ENCODE data around the gene CLDN15.
A peak's percentile ranks its signal among the peaks of the same experiment; 100 is the strongest.

The CLDN15 gene

DNA sequence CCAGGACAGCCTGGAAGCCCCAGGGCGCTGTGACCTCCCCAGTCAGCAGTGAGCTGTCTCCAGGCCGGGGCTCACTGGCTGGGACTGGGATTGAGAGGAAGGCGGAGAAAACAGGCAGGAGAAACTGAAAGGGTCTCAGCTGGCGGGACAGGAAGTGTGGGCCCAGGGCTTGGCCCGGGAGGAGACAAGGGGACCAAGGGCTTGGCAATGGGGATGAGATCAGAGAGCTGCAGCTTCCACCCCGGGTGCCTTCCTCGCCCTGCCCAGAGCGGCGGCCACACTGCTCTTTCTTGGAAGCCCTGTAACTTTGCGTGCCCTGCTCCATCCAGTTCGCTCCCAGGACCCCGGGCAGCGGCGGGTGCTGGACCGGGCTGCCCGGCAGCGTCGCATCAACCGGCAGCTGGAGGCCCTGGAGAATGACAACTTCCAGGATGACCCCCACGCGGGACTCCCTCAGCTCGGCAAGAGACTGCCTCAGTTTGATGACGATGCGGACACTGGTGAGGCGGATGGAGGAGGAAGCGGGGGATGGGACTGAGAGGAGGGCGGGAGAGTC is 15.2 kb downstream of the CLDN15 start:
- Histone ChIP-seq H3K4me1 (ENCODE audit: control insufficient read depth, insufficient read depth, low read length) (peaks cover 5% of the 10 kb centered on the region), H3K4me3 (ENCODE audit: insufficient read depth, low read depth, low read length) (no peak overlapping the region), H3K27me3 (ENCODE audit: control insufficient read depth, insufficient read depth, low read length, poor library complexity, severe bottlenecking) (no peaks in the 10 kb centered on the region), H3K36me3 (ENCODE audit: control insufficient read depth, insufficient read depth, low read length) (peaks cover 7% of the 10 kb centered on the region), H3K9me3 (ENCODE audit: control insufficient read depth, low read length) (no peaks in the 10 kb centered on the region), H3K27ac (ENCODE audit: insufficient read depth, low read depth, low read length, poor library complexity, severe bottlenecking) (no peak overlapping the region)
- 90 to 91% methylated on average over 27 of the region's 27 CpGs for WGBS, 2 experiments

DNA sequence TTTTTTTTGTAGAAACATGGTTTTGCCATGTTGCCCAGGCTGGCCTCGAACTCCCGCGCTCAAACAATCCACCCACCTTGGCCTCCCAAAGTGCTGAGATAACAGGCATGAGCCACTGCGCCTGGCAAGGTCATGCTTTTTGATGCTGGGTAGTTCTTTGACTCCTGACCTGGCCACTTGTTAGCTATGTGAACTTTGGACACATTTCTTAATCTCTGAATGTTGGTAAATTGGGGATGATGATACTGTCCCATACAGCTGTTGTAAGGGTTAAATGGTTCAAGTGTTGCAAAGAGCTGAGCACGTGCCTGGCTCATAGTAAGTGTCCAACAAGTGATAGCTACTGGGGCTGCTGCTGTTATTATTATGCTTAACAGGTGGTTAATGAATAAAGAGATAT is 17.3 kb downstream of the CLDN15 start:
- WGBS, 2 experiments = 92 to 97% methylated on average over 5 of the region's 5 CpGs
- no peaks in the 10 kb centered on the region for H3K27me3 ChIP-seq (ENCODE audit: control insufficient read depth, insufficient read depth, low read length, poor library complexity, severe bottlenecking)
- no peak overlapping the region for H3K27ac ChIP-seq (ENCODE audit: insufficient read depth, low read depth, low read length, poor library complexity, severe bottlenecking)
- H3K9me3 ChIP-seq (ENCODE audit: control insufficient read depth, low read length) = no peaks in the 10 kb centered on the region
- no peak overlapping the region for H3K4me3 ChIP-seq (ENCODE audit: insufficient read depth, low read depth, low read length)
- peaks cover 14% of the 10 kb centered on the region for H3K4me1 ChIP-seq (ENCODE audit: control insufficient read depth, insufficient read depth, low read length)
- H3K36me3 ChIP-seq (ENCODE audit: control insufficient read depth, insufficient read depth, low read length) = peaks cover 10% of the 10 kb centered on the region

DNA sequence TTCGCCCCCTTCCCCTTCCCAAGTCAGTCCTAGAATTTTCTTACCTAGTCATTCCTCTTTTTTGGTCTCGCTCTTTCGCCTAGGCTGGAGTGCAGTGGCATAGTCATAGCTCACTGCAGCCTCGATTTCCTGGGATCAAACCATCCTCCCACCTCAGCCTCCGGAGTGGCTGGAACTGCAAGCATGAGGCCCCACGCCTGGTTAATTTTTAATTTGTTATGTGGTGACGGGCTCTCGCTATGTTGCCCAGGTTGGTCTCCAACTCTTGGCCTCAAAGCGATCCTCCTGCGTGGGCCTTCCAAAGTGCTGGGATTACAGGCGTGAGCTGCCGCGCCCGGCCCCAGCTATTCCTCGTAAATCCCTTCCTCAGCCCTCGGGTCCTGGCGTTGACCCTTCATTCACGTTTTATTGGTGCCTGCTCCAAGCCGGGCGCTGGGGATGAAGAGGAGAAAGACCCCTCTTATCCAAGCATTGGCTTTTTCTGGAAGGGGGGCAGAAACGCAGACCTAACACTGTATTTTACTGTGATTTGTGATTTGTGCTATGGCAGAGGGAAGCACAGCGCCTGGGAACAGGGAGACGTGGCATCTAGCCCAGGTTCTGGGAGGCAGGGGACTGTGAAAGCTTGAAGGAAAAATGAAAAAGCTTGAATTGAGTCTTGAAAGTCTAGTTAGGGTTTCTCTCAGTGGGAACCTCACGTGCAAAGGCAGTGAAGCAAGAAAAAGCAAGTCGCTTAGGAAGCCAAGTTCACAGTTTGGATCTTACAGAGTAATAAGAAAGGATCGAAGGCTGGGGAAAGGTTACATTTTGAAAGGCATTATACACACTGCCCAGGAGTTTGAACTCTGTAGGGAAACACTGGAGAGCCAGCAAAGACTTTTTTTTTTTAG is 19.1 kb downstream of the CLDN15 start:
- peaks cover 4% of the 10 kb centered on the region for H3K36me3 ChIP-seq (ENCODE audit: control insufficient read depth, insufficient read depth, low read length)
- peaks cover 14% of the 10 kb centered on the region for H3K4me1 ChIP-seq (ENCODE audit: control insufficient read depth, insufficient read depth, low read length)
- H3K9me3 ChIP-seq (ENCODE audit: control insufficient read depth, low read length) = no peaks in the 10 kb centered on the region
- H3K27me3 ChIP-seq (ENCODE audit: control insufficient read depth, insufficient read depth, low read length, poor library complexity, severe bottlenecking) = no peaks in the 10 kb centered on the region
- no peak overlapping the region for H3K27ac ChIP-seq (ENCODE audit: insufficient read depth, low read depth, low read length, poor library complexity, severe bottlenecking)
- 13 to 14% methylated on average over 26 of the region's 26 CpGs for WGBS, 2 experiments
- H3K4me3 ChIP-seq (ENCODE audit: insufficient read depth, low read depth, low read length) = peak overlapping the region; percentile 69

- H3K27me3 ChIP-seq (ENCODE audit: control insufficient read depth, insufficient read depth, low read length, poor library complexity, severe bottlenecking) = no peaks in the 10 kb centered on the region
- no peaks in the 10 kb centered on the region for H3K9me3 ChIP-seq (ENCODE audit: control insufficient read depth, low read length)
- H3K27ac ChIP-seq (ENCODE audit: insufficient read depth, low read depth, low read length, poor library complexity, severe bottlenecking) = peak within 1 kb of the TSS; percentile 92
- H3K36me3 ChIP-seq (ENCODE audit: control insufficient read depth, insufficient read depth, low read length) = peaks cover 3% of the 10 kb centered on the region
- WGBS, 2 experiments = 0 to 1% methylated on average over 57 of the region's 57 CpGs
- H3K4me1 ChIP-seq (ENCODE audit: control insufficient read depth, insufficient read depth, low read length) = peaks cover 14% of the 10 kb centered on the region
- H3K4me3 ChIP-seq (ENCODE audit: insufficient read depth, low read depth, low read length) = peak within 1 kb of the TSS; percentile 69
These were observed 20.0 kb downstream of the CLDN15 start, which contains the start of the genes PLOD3 and ZNHIT1 for GRCh38 chr7:101217388-101218235. Gene PLOD3, minus strand, starts transcription at chr7:101217581. Its CDS starts 307 bp downstream, at chr7:101217274. Gene ZNHIT1, plus strand, starts transcription at chr7:101218165. Its CDS starts 31 bp downstream, at chr7:101218196.

DNA sequence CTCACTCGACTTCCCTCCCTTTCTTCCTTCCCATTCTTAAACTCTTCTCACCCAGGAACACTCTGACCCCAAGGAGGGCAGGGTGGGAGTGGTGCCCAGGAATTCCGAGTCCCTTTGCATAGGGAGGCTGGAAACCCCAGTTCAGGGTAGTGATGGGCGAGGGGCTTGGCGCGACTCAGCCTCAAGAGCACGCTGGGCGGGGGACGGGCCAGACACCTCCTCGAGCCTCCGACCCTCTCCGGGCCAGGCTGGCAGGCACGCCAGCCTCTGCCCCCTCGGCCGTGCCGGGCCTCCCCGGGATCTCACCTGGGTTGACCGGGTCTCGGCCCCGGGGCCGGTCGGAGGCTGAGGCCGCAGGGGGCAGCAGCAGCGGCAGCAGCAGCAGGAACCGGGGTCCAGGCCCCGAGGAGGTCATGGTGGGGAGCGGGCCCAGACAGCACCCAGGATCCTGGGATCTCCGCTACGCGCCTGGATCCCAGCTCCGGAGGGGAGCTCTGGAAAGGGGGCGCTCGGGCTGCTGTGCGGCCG is 20.7 kb downstream of the CLDN15 start:
- Histone ChIP-seq H3K27me3 (ENCODE audit: control insufficient read depth, insufficient read depth, low read length, poor library complexity, severe bottlenecking) (no peaks in the 10 kb centered on the region), H3K4me3 (ENCODE audit: insufficient read depth, low read depth, low read length) (peak overlapping the region; percentile 69), H3K36me3 (ENCODE audit: control insufficient read depth, insufficient read depth, low read length) (peaks cover 3% of the 10 kb centered on the region), H3K4me1 (ENCODE audit: control insufficient read depth, insufficient read depth, low read length) (peaks cover 14% of the 10 kb centered on the region), H3K9me3 (ENCODE audit: control insufficient read depth, low read length) (no peaks in the 10 kb centered on the region), H3K27ac (ENCODE audit: insufficient read depth, low read depth, low read length, poor library complexity, severe bottlenecking) (peak overlapping the region; percentile 8)
- WGBS, 2 experiments = 1 to 2% methylated on average over 34 of the region's 34 CpGs

- Histone ChIP-seq H3K27ac (ENCODE audit: insufficient read depth, low read depth, low read length, poor library complexity, severe bottlenecking) (no peak overlapping the region), H3K27me3 (ENCODE audit: control insufficient read depth, insufficient read depth, low read length, poor library complexity, severe bottlenecking) (no peaks in the 10 kb centered on the region), H3K4me3 (ENCODE audit: insufficient read depth, low read depth, low read length) (peak overlapping the region; percentile 69), H3K4me1 (ENCODE audit: control insufficient read depth, insufficient read depth, low read length) (peaks cover 14% of the 10 kb centered on the region), H3K36me3 (ENCODE audit: control insufficient read depth, insufficient read depth, low read length) (peaks cover 3% of the 10 kb centered on the region), H3K9me3 (ENCODE audit: control insufficient read depth, low read length) (no peaks in the 10 kb centered on the region)
- WGBS, 2 experiments = 68 to 71% methylated on average over 31 of the region's 31 CpGs
These were observed 21.4 kb downstream of the CLDN15 start for GRCh38 chr7:101216001-101216859.

DNA sequence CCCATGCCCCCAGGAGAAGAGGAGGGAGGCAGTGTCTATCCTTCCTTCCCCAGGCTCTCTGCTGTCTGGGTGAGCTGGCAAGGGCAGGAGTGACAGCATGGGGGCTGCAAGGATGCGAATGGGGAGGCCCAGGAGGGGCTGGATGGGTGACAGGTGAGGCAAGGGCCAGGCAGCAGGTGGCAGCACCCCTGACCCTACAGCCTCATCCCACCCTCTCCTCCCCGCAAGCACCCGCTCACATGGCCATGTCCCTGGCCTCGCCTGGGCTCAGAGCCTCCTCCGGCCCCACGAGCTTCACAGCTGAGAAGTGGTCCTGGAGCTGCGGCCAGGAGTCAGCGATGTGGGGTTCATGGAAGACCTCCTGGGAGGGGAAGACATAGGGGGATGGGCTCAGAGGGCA is 25.6 kb downstream of the CLDN15 start:
- H3K27ac ChIP-seq (ENCODE audit: insufficient read depth, low read depth, low read length, poor library complexity, severe bottlenecking) = no peak overlapping the region
- 91 to 92% methylated on average over 8 of the region's 8 CpGs for WGBS, 2 experiments
- H3K27me3 ChIP-seq (ENCODE audit: control insufficient read depth, insufficient read depth, low read length, poor library complexity, severe bottlenecking) = no peaks in the 10 kb centered on the region
- peaks cover 3% of the 10 kb centered on the region for H3K36me3 ChIP-seq (ENCODE audit: control insufficient read depth, insufficient read depth, low read length)
- no peak overlapping the region for H3K4me3 ChIP-seq (ENCODE audit: insufficient read depth, low read depth, low read length)
- peaks cover 8% of the 10 kb centered on the region for H3K4me1 ChIP-seq (ENCODE audit: control insufficient read depth, insufficient read depth, low read length)
- no peaks in the 10 kb centered on the region for H3K9me3 ChIP-seq (ENCODE audit: control insufficient read depth, low read length)

DNA sequence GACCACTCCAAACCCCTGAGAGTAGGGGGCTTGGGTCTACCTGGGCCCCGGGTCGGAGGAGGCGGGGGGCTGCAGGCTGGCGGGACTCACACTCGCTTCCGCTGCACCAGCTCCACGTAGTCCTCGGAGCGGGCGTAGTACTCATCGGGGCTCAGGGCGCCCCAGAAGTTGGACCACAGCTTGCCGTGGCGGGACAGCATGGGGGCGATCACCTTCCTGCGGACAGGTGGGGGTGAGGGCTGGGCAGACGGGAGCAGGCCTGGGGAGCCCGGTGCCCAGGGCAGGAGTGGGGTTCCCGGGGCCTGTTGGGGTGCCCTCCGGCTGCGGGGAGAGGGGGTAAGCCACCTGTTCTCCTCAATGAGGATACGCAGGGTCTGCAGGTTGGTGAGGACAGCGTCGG is 26.1 kb downstream of the CLDN15 start:
- H3K4me3 ChIP-seq (ENCODE audit: insufficient read depth, low read depth, low read length) = no peak overlapping the region
- H3K27ac ChIP-seq (ENCODE audit: insufficient read depth, low read depth, low read length, poor library complexity, severe bottlenecking) = no peak overlapping the region
- H3K36me3 ChIP-seq (ENCODE audit: control insufficient read depth, insufficient read depth, low read length) = peaks cover 3% of the 10 kb centered on the region
- WGBS, 2 experiments = 96 to 97% methylated on average over 24 of the region's 24 CpGs
- no peaks in the 10 kb centered on the region for H3K27me3 ChIP-seq (ENCODE audit: control insufficient read depth, insufficient read depth, low read length, poor library complexity, severe bottlenecking)
- no peaks in the 10 kb centered on the region for H3K9me3 ChIP-seq (ENCODE audit: control insufficient read depth, low read length)
- peaks cover 5% of the 10 kb centered on the region for H3K4me1 ChIP-seq (ENCODE audit: control insufficient read depth, insufficient read depth, low read length)

DNA sequence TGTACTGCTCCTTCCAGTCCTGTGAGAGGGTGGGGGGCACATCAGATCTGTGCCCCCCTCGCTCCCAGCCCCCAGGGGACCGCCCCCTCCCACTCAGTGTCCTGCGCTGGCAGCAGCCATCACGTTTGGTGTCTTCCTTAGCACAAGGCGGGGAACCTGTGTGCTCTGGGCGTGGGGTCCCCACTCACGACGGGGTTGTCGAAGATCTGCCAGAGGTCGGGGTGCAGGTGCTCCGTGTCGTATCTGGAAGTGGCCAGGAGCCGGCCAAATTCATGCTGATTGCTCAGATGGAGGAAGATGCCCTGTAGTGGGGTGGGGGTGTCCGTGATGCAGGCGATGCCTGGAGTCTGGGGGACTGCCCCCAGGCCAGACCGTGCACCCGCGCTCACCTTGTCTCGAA is 27.5 kb downstream of the CLDN15 start:
- Histone ChIP-seq H3K36me3 (ENCODE audit: control insufficient read depth, insufficient read depth, low read length) (no peaks in the 10 kb centered on the region), H3K27me3 (ENCODE audit: control insufficient read depth, insufficient read depth, low read length, poor library complexity, severe bottlenecking) (no peaks in the 10 kb centered on the region), H3K27ac (ENCODE audit: insufficient read depth, low read depth, low read length, poor library complexity, severe bottlenecking) (no peak overlapping the region), H3K4me1 (ENCODE audit: control insufficient read depth, insufficient read depth, low read length) (no peaks in the 10 kb centered on the region), H3K4me3 (ENCODE audit: insufficient read depth, low read depth, low read length) (no peak overlapping the region), H3K9me3 (ENCODE audit: control insufficient read depth, low read length) (no peaks in the 10 kb centered on the region)
- WGBS, 2 experiments = 96% methylated on average over 19 of the region's 19 CpGs

Data from ectodermal cell (in vitro differentiated cells).